ENCODE data around the gene FBXO27. TPM values are rescaled to one million over a fixed set of nuclear protein-coding genes. Genes with fewer than 3 reads are reported as not detected.

FBXO27 gene
- total RNA-seq: 3.3 and 6.4 TPM in 2 replicates

GRCh38 chr19:39032063-39032918 is at the start of gene FBXO27:
TSS of gene FBXO27 (minus strand) at chr19:39032549. CDS start at chr19:39032227, 322 bp downstream.

GRCh38 chr19:38975214-38975860 is 57.0 kb downstream of the FBXO27 start, which contains the start of gene FBXO17:
TSS of gene FBXO17 (minus strand) at chr19:38975742. CDS start at chr19:38950319, 25,423 bp downstream.

Other genes with a start within 250 kb of the FBXO27 start
- gene LGALS7B, start 243.3 kb downstream of the FBXO27 start, total RNA-seq: not detected in 2 replicates
- not detected in 2 replicates for gene LGALS4, start 219.6 kb downstream of the FBXO27 start, total RNA-seq
- 14.1 and 17.5 TPM in 2 replicates for gene ECH1, start 200.8 kb downstream of the FBXO27 start, total RNA-seq
- 128 and 209 TPM in 2 replicates for gene HNRNPL, start 182.6 kb downstream of the FBXO27 start, total RNA-seq
- gene RINL, start 154.3 kb downstream of the FBXO27 start, total RNA-seq: 1.2 and 3.9 TPM in 2 replicates
- gene SIRT2, start 132.9 kb downstream of the FBXO27 start, total RNA-seq: 40.7 and 55.2 TPM in 2 replicates
- 8.9 and 15.7 TPM in 2 replicates for gene NFKBIB, start 132.6 kb downstream of the FBXO27 start, total RNA-seq
- gene CCER2, start 120.4 kb downstream of the FBXO27 start, total RNA-seq: not detected in 2 replicates
- 10.1 and 14.4 TPM in 2 replicates for gene SARS2, start 101.8 kb downstream of the FBXO27 start, total RNA-seq
- 27.3 and 28.2 TPM in 2 replicates for gene MRPS12, start 101.6 kb downstream of the FBXO27 start, total RNA-seq
- 19.6 and 21.5 TPM in 2 replicates for gene FBXO17, start 56.8 kb downstream of the FBXO27 start, total RNA-seq
- under 0.01 and 0.65 TPM in 2 replicates for gene ACP7, start 51.8 kb upstream of the FBXO27 start, total RNA-seq
- 11.3 and 22.0 TPM in 2 replicates for gene PAK4, start 93.2 kb upstream of the FBXO27 start, total RNA-seq
- gene NCCRP1, start 164.4 kb upstream of the FBXO27 start, total RNA-seq: not detected in 2 replicates
- not detected in 2 replicates for gene SYCN, start 171.7 kb upstream of the FBXO27 start, total RNA-seq
- not detected in 2 replicates for gene IFNL3, start 212.5 kb upstream of the FBXO27 start, total RNA-seq
- gene IFNL4, start 216.3 kb upstream of the FBXO27 start, total RNA-seq: 0.09 TPM in 1 of 2 replicates, not detected in the other
- not detected in 2 replicates for gene IFNL2, start 235.8 kb upstream of the FBXO27 start, total RNA-seq